GM23248 (cell line): ENCODE measurements around the gene DNAH2. TPM values are rescaled to one million over a fixed set of nuclear protein-coding genes. Genes with fewer than 3 reads are reported as not detected.
A peak's percentile ranks its signal among the peaks of the same experiment; 100 is the strongest.

Source experiments
- DNase-seq: peaks from one replicate; pipeline ENCODE4 v3.0.0-alpha.2; 2015
- H2AFZ ChIP-seq: fragments of 200-600 bp; sonication (generic); 2 replicates; pipeline ENCODE4 v1.6.1; 2016; ENCODE audit warnings: antibody characterized with exemption
- H3F3A ChIP-seq: fragments of 200-600 bp; sonication (generic); 2 replicates; pipeline ENCODE4 v1.6.1; 2016; ENCODE audit warnings: mild to moderate bottlenecking, antibody characterized with exemption, mixed run types; ENCODE audit not compliant: insufficient read depth
- H3K27ac ChIP-seq: fragments of 200-600 bp; sonication (generic); 2 replicates; pipeline ENCODE4 v1.5.1; 2016; ENCODE audit warnings: mild to moderate bottlenecking
- H3K27me3 ChIP-seq: fragments of 200-600 bp; sonication (generic); replicated peaks from 2 replicates; pipeline ENCODE4 v1.6.1; 2016; ENCODE audit warnings: mild to moderate bottlenecking; ENCODE audit not compliant: insufficient read depth
- H3K36me3 ChIP-seq: fragments of 200-600 bp; sonication (generic); 2 replicates; pipeline ENCODE4 v1.6.1; 2016; ENCODE audit warnings: low read depth, mild to moderate bottlenecking
- H3K4me1 ChIP-seq: fragments of 200-600 bp; sonication (generic); 2 replicates; pipeline ENCODE4 v1.6.1; 2016; ENCODE audit warnings: mild to moderate bottlenecking; ENCODE audit not compliant: insufficient read depth
- H3K4me2 ChIP-seq: fragments of 200-600 bp; sonication (generic); one replicate; pipeline ENCODE4 v1.6.1; 2016; ENCODE audit warnings: mild to moderate bottlenecking; ENCODE audit not compliant: unreplicated experiment
- H3K4me3 ChIP-seq: fragments of 200-600 bp; sonication (generic); 2 replicates; pipeline ENCODE4 v1.5.1; 2016; ENCODE audit warnings: mild to moderate bottlenecking
- H3K79me2 ChIP-seq: fragments of 200-600 bp; sonication (generic); 2 replicates; pipeline ENCODE4 v1.6.1; 2016; ENCODE audit warnings: mild to moderate bottlenecking; ENCODE audit not compliant: insufficient read depth
- H3K9ac ChIP-seq: fragments of 200-600 bp; sonication (generic); 2 replicates; pipeline ENCODE4 v1.6.1; 2016; ENCODE audit warnings: mild to moderate bottlenecking
- H3K9me2 ChIP-seq: fragments of 200-600 bp; sonication (generic); 2 replicates; pipeline ENCODE4 v1.6.1; 2016; ENCODE audit warnings: mixed run types, mild to moderate bottlenecking, moderate library complexity; ENCODE audit not compliant: insufficient read depth
- H3K9me3 ChIP-seq: fragments of 200-600 bp; sonication (generic); one replicate; pipeline ENCODE4 v1.6.1; 2017; ENCODE audit warnings: low read depth
- H4K20me1 ChIP-seq: fragments of 200-600 bp; sonication (generic); 2 replicates; pipeline ENCODE4 v1.6.0; 2016; ENCODE audit not compliant: insufficient read depth
- EZH2 ChIP-seq: fragments of 200-600 bp; sonication (generic); IDR thresholded peaks from 2 replicates; pipeline ENCODE4 v1.6.1; 2018; ENCODE audit warnings: antibody characterized with exemption, mild to moderate bottlenecking; ENCODE audit not compliant: insufficient read depth, poor library complexity, severe bottlenecking
- EZH2phosphoT487 ChIP-seq: fragments of 200-600 bp; sonication (generic); IDR thresholded peaks from 2 replicates; pipeline ENCODE4 v1.6.1; 2018; ENCODE audit warnings: antibody characterized with exemption, moderate library complexity, mild to moderate bottlenecking, low read depth; ENCODE audit not compliant: insufficient read depth
- WGBS, 2 experiments: methylation state at CpG; one replicate each; pipeline ENCODE4 v1.1.6; 2015 to 2017; ENCODE audit warnings: low lambda C conversion rate in 2 of 2, low coverage in 1 of 2; ENCODE audit errors: missing lambda C conversion rate in 2 of 2; 5-methylcytosine and 5-hydroxymethylcytosine counted together
- in situ Hi-C: fragments of 300-500 bp; cut with MboI; formaldehyde crosslinking; loops from 2 replicates; pipeline ENCODE4 v1.15.0; 2020
- polyA plus RNA-seq: library from polyadenylated mRNA; unstranded; fragments of >200 nt; fragmentation: Nextera tagmentation; extraction: Ambion mirVana; gene quantifications from 2 replicates; pipeline ENCODE4 v1.2.1, GENCODE V29; 2016
- total RNA-seq: library from RNA; depleted of rRNA; stranded (reverse); fragments of >200 nt; shearing (Covaris generic); gene quantifications from 2 replicates; pipeline ENCODE4 v1.2.3, GENCODE V29; 2014

Gene DNAH2
- total and polyA plus RNA-seq, 2 experiments from 2014 or later: not detected

- TF ChIP-seq EZH2phosphoT487: no peak
- no peak for TF ChIP-seq EZH2
- Histone ChIP-seq H2AFZ (peak overlapping the region; percentile 88), H3K9me2 (no peaks in the 10 kb centered on the region), H3K4me2 (peak overlapping the region; percentile 98), H3K4me1 (peaks cover 12% of the 10 kb centered on the region), H3K36me3 (no peaks in the 10 kb centered on the region), H3F3A (no peaks in the 10 kb centered on the region), H3K9ac (0 out of 2 replicates have a peak overlapping the region, but pooled peaks have one; percentile 51), H3K9me3 (no peaks in the 10 kb centered on the region), H3K4me3 (peak overlapping the region; percentile 77), H3K79me2 (no peaks in the 10 kb centered on the region), H3K27me3 (peaks cover 8% of the 10 kb centered on the region; the same call in 1 of the 2 replicates), H4K20me1 (no peaks in the 10 kb centered on the region), H3K27ac (no peak overlapping the region)
- no peak for DNase-seq
- 15 to 25% methylated on average over 31 to 43 of the region's 50 CpGs for WGBS, 2 experiments
- in situ Hi-C loops: no loop called here
Observed at GRCh38 chr17:7705269-7706255, 12.0 kb upstream of the DNAH2 start.

- peaks cover 12% of the 10 kb centered on the region for H3K4me1 ChIP-seq
- in situ Hi-C loops: no loop called here
- no peak for TF ChIP-seq EZH2phosphoT487
- no peak for TF ChIP-seq EZH2
- 97 to 99% methylated on average over 3 of the region's 3 CpGs for WGBS, 2 experiments
- no peaks in the 10 kb centered on the region for H3K79me2 ChIP-seq
- H3K27me3 ChIP-seq: peaks cover 10% of the 10 kb centered on the region; the same call in 1 of the 2 replicates
- no peak overlapping the region for H3K27ac ChIP-seq
- no peaks in the 10 kb centered on the region for H3F3A ChIP-seq
- no peak overlapping the region for H3K9ac ChIP-seq
- no peak overlapping the region for H3K4me2 ChIP-seq
- H3K9me2 ChIP-seq: no peaks in the 10 kb centered on the region
- no peak for DNase-seq
- no peaks in the 10 kb centered on the region for H4K20me1 ChIP-seq
- no peaks in the 10 kb centered on the region for H3K9me3 ChIP-seq
- H3K36me3 ChIP-seq: no peaks in the 10 kb centered on the region
- H2AFZ ChIP-seq: no peak overlapping the region
- no peak overlapping the region for H3K4me3 ChIP-seq
Observed at GRCh38 chr17:7706631-7707354, 10.8 kb upstream of the DNAH2 start.

GRCh38 chr17:7707446-7707845, 10.1 kb upstream of the DNAH2 start:
- Histone ChIP-seq H2AFZ (no peak overlapping the region), H3K4me2 (no peak overlapping the region), H3K27me3 (peaks cover 17% of the 10 kb centered on the region; the same call in 1 of the 2 replicates), H3K9me2 (no peaks in the 10 kb centered on the region), H3F3A (no peaks in the 10 kb centered on the region), H3K4me1 (peaks cover 12% of the 10 kb centered on the region), H3K9me3 (no peaks in the 10 kb centered on the region), H3K4me3 (no peak overlapping the region), H4K20me1 (no peaks in the 10 kb centered on the region), H3K79me2 (no peaks in the 10 kb centered on the region), H3K9ac (no peak overlapping the region), H3K27ac (no peak overlapping the region), H3K36me3 (no peaks in the 10 kb centered on the region)
- in situ Hi-C loops: no loop called here
- WGBS, 2 experiments: 56 to 64% methylated on average over 9 of the region's 9 CpGs
- DNase-seq: no peak
- TF ChIP-seq EZH2 (no peak), EZH2phosphoT487 (no peak)
